Prostate gland (tissue), 2 donors: Measurements from ENCODE around the gene EPN1.

ENCODE experiments used
- POLR2A ChIP-seq: fragments of 450-650 bp; IDR thresholded peaks from one replicate; pipeline ENCODE4 v1.6.1; 2016; ENCODE audit warnings: antibody characterized with exemption, mild to moderate bottlenecking
- POLR2AphosphoS5 ChIP-seq: sonication (generic); formaldehyde crosslinking; IDR thresholded peaks from one replicate; pipeline ENCODE4 v1.6.1; 2017; ENCODE audit warnings: antibody characterized with exemption
- TF ChIP-seq, protein P1 (sequence below), 4 experiments: fragments of 200-600 bp in 2 of 4; fragments of 450-650 bp in 2 of 4; sonication (generic) in 2 of 4; IDR thresholded peaks; 1 replicate in 3 of 4; 2 replicates in 1 of 4; pipeline ENCODE4 v1.5.1; 2016 to 2019; ENCODE audit warnings: antibody characterized with exemption in 4 of 4, mild to moderate bottlenecking in 2 of 4, moderate library complexity in 2 of 4

DNA sequence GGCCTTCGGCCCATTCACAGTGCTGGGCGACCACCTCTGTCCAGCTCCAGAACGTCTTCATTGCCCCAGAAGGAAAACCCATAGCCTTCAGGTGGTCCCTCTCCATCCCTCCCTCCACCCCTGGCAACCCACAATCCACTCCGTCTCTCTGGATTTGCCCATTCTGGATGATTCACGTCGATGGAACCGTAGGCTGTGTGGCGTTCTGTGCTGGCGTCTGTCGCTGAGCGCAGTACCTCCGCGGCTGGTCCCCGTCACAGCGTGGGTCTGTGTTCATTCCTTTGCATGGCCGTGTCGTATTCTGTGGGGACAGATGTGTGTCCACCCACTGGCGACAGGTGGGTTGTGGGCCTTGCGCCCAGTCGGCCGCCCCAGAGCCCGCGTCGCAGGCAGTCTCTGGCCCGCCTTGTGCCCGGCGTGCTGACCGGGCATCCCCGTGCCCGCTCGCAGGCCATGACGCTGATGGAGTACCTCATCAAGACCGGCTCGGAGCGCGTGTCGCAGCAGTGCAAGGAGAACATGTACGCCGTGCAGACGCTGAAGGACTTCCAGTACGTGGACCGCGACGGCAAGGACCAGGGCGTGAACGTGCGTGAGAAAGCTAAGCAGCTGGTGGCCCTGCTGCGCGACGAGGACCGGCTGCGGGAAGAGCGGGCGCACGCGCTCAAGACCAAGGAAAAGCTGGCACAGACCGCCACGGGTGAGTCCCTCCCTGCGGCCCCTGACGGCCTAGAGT is 10.1 kb downstream of the EPN1 start:
- no peak for TF ChIP-seq POLR2A
- TF ChIP-seq, protein P1, sequence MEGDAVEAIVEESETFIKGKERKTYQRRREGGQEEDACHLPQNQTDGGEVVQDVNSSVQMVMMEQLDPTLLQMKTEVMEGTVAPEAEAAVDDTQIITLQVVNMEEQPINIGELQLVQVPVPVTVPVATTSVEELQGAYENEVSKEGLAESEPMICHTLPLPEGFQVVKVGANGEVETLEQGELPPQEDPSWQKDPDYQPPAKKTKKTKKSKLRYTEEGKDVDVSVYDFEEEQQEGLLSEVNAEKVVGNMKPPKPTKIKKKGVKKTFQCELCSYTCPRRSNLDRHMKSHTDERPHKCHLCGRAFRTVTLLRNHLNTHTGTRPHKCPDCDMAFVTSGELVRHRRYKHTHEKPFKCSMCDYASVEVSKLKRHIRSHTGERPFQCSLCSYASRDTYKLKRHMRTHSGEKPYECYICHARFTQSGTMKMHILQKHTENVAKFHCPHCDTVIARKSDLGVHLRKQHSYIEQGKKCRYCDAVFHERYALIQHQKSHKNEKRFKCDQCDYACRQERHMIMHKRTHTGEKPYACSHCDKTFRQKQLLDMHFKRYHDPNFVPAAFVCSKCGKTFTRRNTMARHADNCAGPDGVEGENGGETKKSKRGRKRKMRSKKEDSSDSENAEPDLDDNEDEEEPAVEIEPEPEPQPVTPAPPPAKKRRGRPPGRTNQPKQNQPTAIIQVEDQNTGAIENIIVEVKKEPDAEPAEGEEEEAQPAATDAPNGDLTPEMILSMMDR (IDR thresholded peaks at IDR 0.05) = no peak
- no peak for TF ChIP-seq POLR2AphosphoS5
